SU-DHL-6 (cell line): ENCODE results near the gene ACADM.

Experiments used
- H2AFZ ChIP-seq: fragments of 200-600 bp; sonication (generic); 2 replicates; pipeline ENCODE4 v1.6.1; 2014; ENCODE audit warnings: low read depth, mild to moderate bottlenecking, moderate library complexity, mixed read lengths, antibody characterized with exemption, low read length; ENCODE audit not compliant: severe bottlenecking
- H3F3A ChIP-seq: fragments of 200-600 bp; shearing (Covaris generic); 2 replicates; pipeline ENCODE4 v1.6.0; 2016; ENCODE audit warnings: antibody characterized with exemption, mild to moderate bottlenecking; ENCODE audit not compliant: insufficient read depth
- H3K27ac ChIP-seq: fragments of 200-600 bp; sonication (generic); 2 replicates; pipeline ENCODE4 v1.5.1; 2016; ENCODE audit warnings: low read depth, mild to moderate bottlenecking, low read length, moderate library complexity, mixed read lengths
- H3K27me3 ChIP-seq: fragments of 200-600 bp; sonication (generic), shearing (Covaris generic); 2 replicates; pipeline ENCODE4 v1.6.0; 2014; ENCODE audit warnings: mild to moderate bottlenecking, low read length
- H3K36me3 ChIP-seq: fragments of 200-600 bp; sonication (generic); 2 replicates; pipeline ENCODE4 v1.6.1; 2014; ENCODE audit warnings: mild to moderate bottlenecking, low read length, mixed read lengths
- H3K4me2 ChIP-seq: fragments of 300-600, 200-600 bp; shearing (Covaris generic), sonication (generic); 2 replicates; pipeline ENCODE4 v1.6.0; 2014; ENCODE audit warnings: low read length, low read depth, mild to moderate bottlenecking; ENCODE audit not compliant: poor library complexity, severe bottlenecking
- H3K4me3 ChIP-seq: fragments of 200-600 bp; sonication (generic); 2 replicates; pipeline ENCODE4 v1.5.1; 2014; ENCODE audit warnings: antibody characterized with exemption, low read length, mild to moderate bottlenecking, mixed read lengths; ENCODE audit not compliant: insufficient read depth, poor library complexity, severe bottlenecking
- H3K79me2 ChIP-seq: fragments of 200-600 bp; sonication (generic); 2 replicates; pipeline ENCODE4 v1.6.1; 2014; ENCODE audit warnings: mild to moderate bottlenecking, low read length, moderate library complexity; ENCODE audit not compliant: insufficient read depth
- H3K9ac ChIP-seq: fragments of 200-600 bp; sonication (generic); 2 replicates; pipeline ENCODE4 v1.7.0; 2014; ENCODE audit warnings: mild to moderate bottlenecking, low read length
- H3K9me2 ChIP-seq: fragments of 200-600 bp; sonication (generic); replicated peaks from 2 replicates; pipeline ENCODE4 v1.6.1; 2014; ENCODE audit warnings: low read length; ENCODE audit not compliant: insufficient read depth
- H3K9me3 ChIP-seq: fragments of 200-600 bp; sonication (generic); 2 replicates; pipeline ENCODE4 v1.6.1; 2014; ENCODE audit warnings: low read length, mixed read lengths; ENCODE audit not compliant: insufficient read depth
- H4K20me1 ChIP-seq: fragments of 200-600 bp; sonication (generic); 2 replicates; pipeline ENCODE4 v1.6.1; 2014; ENCODE audit warnings: low read depth, mild to moderate bottlenecking, antibody characterized with exemption, low read length, moderate library complexity, mixed read lengths
- EZH2phosphoT487 ChIP-seq: fragments of 200-600 bp; sonication (generic), shearing (Covaris generic); conservative IDR thresholded peaks from 2 replicates; pipeline ENCODE4 v1.6.1; 2018; ENCODE audit warnings: mild to moderate bottlenecking, antibody characterized with exemption, low read length, moderate library complexity, mixed read lengths
- TF ChIP-seq, protein P1 (sequence below): fragments of 200-600 bp; sonication (generic); IDR thresholded peaks from one replicate; pipeline ENCODE4 v1.5.1; 2017; ENCODE audit warnings: antibody characterized with exemption, mild to moderate bottlenecking, low read length, moderate library complexity; ENCODE audit not compliant: insufficient read depth, poor library complexity, severe bottlenecking

The ACADM gene

DNA sequence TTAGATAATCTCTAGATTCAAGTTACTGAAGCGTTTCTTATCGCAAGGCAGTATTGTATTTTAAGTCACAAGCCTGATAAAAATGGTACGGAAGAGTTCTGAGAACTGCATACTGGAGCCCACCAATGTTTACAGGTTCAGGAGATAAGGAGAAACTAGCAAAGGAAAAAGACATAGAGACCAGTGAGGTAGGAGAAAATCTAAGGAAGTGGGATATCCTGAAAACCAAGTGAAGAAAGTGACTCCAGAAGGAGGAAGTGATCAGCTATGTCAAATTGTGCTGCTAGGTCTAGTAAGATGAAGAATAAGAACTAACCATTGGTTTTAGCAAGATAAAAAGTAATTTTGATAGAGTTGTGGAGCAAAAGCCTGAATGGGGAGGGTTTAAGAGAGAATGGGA lies 31.0 kb upstream of the ACADM start:
- Histone ChIP-seq H3K9ac (no peak overlapping the region), H3K27ac (no peak overlapping the region), H3K27me3 (no peaks in the 10 kb centered on the region), H2AFZ (no peak overlapping the region), H3K4me2 (no peak overlapping the region), H3K4me3 (no peak overlapping the region), H3K9me3 (no peaks in the 10 kb centered on the region), H3K36me3 (no peaks in the 10 kb centered on the region), H3K9me2 (no peaks in the 10 kb centered on the region), H3K79me2 (no peaks in the 10 kb centered on the region), H4K20me1 (no peaks in the 10 kb centered on the region), H3F3A (no peaks in the 10 kb centered on the region)
- TF ChIP-seq, protein P1, sequence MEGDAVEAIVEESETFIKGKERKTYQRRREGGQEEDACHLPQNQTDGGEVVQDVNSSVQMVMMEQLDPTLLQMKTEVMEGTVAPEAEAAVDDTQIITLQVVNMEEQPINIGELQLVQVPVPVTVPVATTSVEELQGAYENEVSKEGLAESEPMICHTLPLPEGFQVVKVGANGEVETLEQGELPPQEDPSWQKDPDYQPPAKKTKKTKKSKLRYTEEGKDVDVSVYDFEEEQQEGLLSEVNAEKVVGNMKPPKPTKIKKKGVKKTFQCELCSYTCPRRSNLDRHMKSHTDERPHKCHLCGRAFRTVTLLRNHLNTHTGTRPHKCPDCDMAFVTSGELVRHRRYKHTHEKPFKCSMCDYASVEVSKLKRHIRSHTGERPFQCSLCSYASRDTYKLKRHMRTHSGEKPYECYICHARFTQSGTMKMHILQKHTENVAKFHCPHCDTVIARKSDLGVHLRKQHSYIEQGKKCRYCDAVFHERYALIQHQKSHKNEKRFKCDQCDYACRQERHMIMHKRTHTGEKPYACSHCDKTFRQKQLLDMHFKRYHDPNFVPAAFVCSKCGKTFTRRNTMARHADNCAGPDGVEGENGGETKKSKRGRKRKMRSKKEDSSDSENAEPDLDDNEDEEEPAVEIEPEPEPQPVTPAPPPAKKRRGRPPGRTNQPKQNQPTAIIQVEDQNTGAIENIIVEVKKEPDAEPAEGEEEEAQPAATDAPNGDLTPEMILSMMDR: no peak
- no peak for TF ChIP-seq EZH2phosphoT487

DNA sequence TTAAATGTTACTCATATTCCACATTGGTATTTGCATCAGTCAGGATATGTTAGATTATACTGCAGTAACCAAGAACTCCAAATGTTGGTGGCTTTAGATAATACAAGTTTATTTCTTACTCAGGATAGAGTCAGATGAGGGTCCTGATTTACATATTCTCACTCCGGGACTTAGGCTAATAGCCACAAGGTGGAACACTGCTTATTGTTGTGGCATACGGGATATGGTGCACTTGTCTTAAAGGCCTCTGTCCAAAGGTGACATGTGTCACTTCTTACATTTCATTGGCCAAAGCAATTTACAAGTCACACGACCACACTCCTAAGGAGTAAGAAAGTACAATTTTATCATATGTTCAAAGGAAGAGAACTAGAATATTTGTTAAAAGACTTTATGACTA lies 28.5 kb upstream of the ACADM start:
- Histone ChIP-seq H3K4me2 (no peak overlapping the region), H3K9me3 (no peaks in the 10 kb centered on the region), H3K27me3 (no peaks in the 10 kb centered on the region), H3K27ac (no peak overlapping the region), H3K4me3 (no peak overlapping the region), H3K9ac (no peak overlapping the region), H3K9me2 (no peaks in the 10 kb centered on the region), H2AFZ (no peak overlapping the region), H3K36me3 (no peaks in the 10 kb centered on the region), H3K79me2 (no peaks in the 10 kb centered on the region), H4K20me1 (no peaks in the 10 kb centered on the region), H3F3A (no peaks in the 10 kb centered on the region)
- TF ChIP-seq, protein P1: no peak
- no peak for TF ChIP-seq EZH2phosphoT487

DNA sequence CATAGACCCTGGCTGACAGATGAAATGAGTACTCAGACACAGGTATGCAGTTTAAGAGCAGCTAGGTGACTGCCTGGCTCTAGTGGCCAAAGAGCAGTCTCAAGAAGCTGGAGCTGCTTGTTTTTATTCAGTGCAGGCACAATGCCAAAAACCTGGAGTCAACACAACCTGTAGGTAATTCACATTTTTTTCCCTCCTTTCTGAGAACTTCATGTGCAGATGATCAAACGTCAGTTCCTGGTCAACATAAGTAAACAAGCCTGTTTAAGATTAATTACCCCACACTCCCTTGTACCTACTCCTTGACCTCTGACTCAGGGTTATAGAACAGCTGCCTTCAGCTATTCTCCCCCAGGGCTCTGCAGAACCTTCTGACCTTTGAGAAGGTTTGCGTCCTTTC lies 17.3 kb upstream of the ACADM start:
- no peak overlapping the region for H3K4me2 ChIP-seq
- no peaks in the 10 kb centered on the region for H3K79me2 ChIP-seq
- H3F3A ChIP-seq: no peaks in the 10 kb centered on the region
- no peak for TF ChIP-seq EZH2phosphoT487
- TF ChIP-seq, protein P1: no peak
- H3K27me3 ChIP-seq: no peaks in the 10 kb centered on the region
- no peaks in the 10 kb centered on the region for H3K36me3 ChIP-seq
- no peak overlapping the region for H3K27ac ChIP-seq
- H4K20me1 ChIP-seq: no peaks in the 10 kb centered on the region
- H3K4me3 ChIP-seq: no peak overlapping the region
- H2AFZ ChIP-seq: no peak overlapping the region
- H3K9me3 ChIP-seq: no peaks in the 10 kb centered on the region
- no peaks in the 10 kb centered on the region for H3K9me2 ChIP-seq
- no peak overlapping the region for H3K9ac ChIP-seq

DNA sequence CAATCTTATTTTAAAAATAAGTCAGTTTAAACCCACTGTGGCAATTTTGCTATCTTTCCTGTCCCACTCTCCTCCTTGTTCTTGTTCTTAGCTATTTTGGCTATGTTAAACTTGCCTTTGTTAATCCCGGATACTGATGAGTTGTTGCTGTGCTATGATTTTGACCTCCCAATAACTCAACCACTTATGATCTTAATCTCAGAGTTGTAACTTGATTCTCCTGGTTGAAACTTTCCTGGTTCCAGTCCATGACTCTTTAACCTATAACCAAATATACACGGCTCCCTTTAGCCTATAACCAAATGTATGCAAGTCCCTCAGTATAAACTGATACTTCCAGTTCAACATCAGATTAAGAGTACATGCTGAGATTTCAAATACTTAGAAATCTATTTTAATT lies 15.6 kb upstream of the ACADM start:
- no peaks in the 10 kb centered on the region for H3F3A ChIP-seq
- H3K79me2 ChIP-seq: no peaks in the 10 kb centered on the region
- no peaks in the 10 kb centered on the region for H3K36me3 ChIP-seq
- H3K9ac ChIP-seq: no peak overlapping the region
- no peak overlapping the region for H2AFZ ChIP-seq
- H3K27me3 ChIP-seq: no peaks in the 10 kb centered on the region
- TF ChIP-seq, protein P1: no peak
- TF ChIP-seq EZH2phosphoT487: no peak
- H3K9me2 ChIP-seq: no peaks in the 10 kb centered on the region
- H3K4me3 ChIP-seq: no peak overlapping the region
- no peak overlapping the region for H3K4me2 ChIP-seq
- no peak overlapping the region for H3K27ac ChIP-seq
- no peaks in the 10 kb centered on the region for H3K9me3 ChIP-seq
- no peaks in the 10 kb centered on the region for H4K20me1 ChIP-seq
